HepG2 (cell line): ENCODE results near the gene GPER1. TPM values are rescaled to one million over a fixed set of nuclear protein-coding genes. Genes with fewer than 3 reads are reported as not detected.

Experiments used
- FOXA1 ChIP-seq, 2 experiments: fragments of 450-650 bp in 1 of 2; sonication (generic) in 1 of 2; formaldehyde crosslinking in 1 of 2; IDR thresholded peaks; 2 replicates each; pipeline versions ENCODE4 v1.4.0 to v1.6.1; 2016 to 2020; ENCODE audit warnings: missing genetic modification reagents in 1 of 2
- FOXK1 ChIP-seq: sonication (generic); formaldehyde crosslinking; IDR thresholded peaks from 2 replicates; pipeline ENCODE4 v1.4.0; 2020; ENCODE audit warnings: low read depth, missing genetic modification reagents, borderline replicate concordance
- HES4 ChIP-seq: sonication (generic); formaldehyde crosslinking; IDR thresholded peaks from 2 replicates; pipeline ENCODE4 v1.9.0; 2021; ENCODE audit warnings: mild to moderate bottlenecking, missing genetic modification reagents, borderline replicate concordance
- HNRNPK ChIP-seq: fragments of 200-400 bp; formaldehyde crosslinking; IDR thresholded peaks from 2 replicates; pipeline ENCODE4 v1.6.1; 2018; ENCODE audit warnings: low read length, low read depth, moderate library complexity, mild to moderate bottlenecking; ENCODE audit not compliant: poor library complexity, severe bottlenecking
- HNRNPL ChIP-seq: fragments of 200-400 bp; formaldehyde crosslinking; IDR thresholded peaks from 2 replicates; pipeline ENCODE4 v1.6.1; 2017; ENCODE audit warnings: mild to moderate bottlenecking, low read depth, low read length
- KLF13 ChIP-seq: sonication (generic); formaldehyde crosslinking; IDR thresholded peaks from 2 replicates; pipeline ENCODE4 v1.4.0; 2020; ENCODE audit warnings: mild to moderate bottlenecking, missing genetic modification reagents
- MTA1 ChIP-seq: sonication (generic); formaldehyde crosslinking; IDR thresholded peaks from 2 replicates; pipeline ENCODE4 v1.4.0; 2020; ENCODE audit warnings: missing genetic modification reagents, mild to moderate bottlenecking, borderline replicate concordance
- STAG1 ChIP-seq: sonication (generic); formaldehyde crosslinking; IDR thresholded peaks from 2 replicates; pipeline ENCODE4 v1.4.0; 2020; ENCODE audit warnings: missing genetic modification reagents
- ZBTB38 ChIP-seq: sonication (generic); formaldehyde crosslinking; IDR thresholded peaks from 2 replicates; pipeline ENCODE4 v1.5.1; 2020; ENCODE audit warnings: mild to moderate bottlenecking, missing genetic modification reagents
- ZKSCAN1 ChIP-seq: fragments of 150-350 bp; IDR thresholded peaks from 2 replicates; pipeline ENCODE4 v1.6.1; 2014; ENCODE audit warnings: low read length
- ZNF619 ChIP-seq: sonication (generic); formaldehyde crosslinking; IDR thresholded peaks from 2 replicates; pipeline ENCODE4 v1.4.0; 2020; ENCODE audit warnings: mild to moderate bottlenecking, missing genetic modification reagents
- ZNF768 ChIP-seq: sonication (generic); formaldehyde crosslinking; IDR thresholded peaks from 2 replicates; pipeline ENCODE4 v1.4.0; 2020; ENCODE audit warnings: missing genetic modification reagents
- ZNF816 ChIP-seq: sonication (generic); formaldehyde crosslinking; IDR thresholded peaks from 2 replicates; pipeline ENCODE4 v1.8.0; 2022; ENCODE audit warnings: missing genetic modification reagents, mild to moderate bottlenecking, borderline replicate concordance
- polyA plus RNA-seq, 8 experiments: library from polyadenylated mRNA; depleted of rRNA in 3 of 8; stranded (reverse) in 7 of 8; unstranded in 1 of 8; fragments of >200 nt; fragmentation: Illumina TruSeq in 4 of 8; extraction: Trizol in 4 of 8; gene quantifications; 2 replicates each; pipeline versions ENCODE4 v1.2.1 to v1.2.3, GENCODE V29; 2011 to 2016; ENCODE audit warnings: low read depth in 4 of 8, missing spikeins in 1 of 8, mixed read lengths in 1 of 8; ENCODE audit not compliant: insufficient read depth in 1 of 8
- total RNA-seq, 5 experiments: library from RNA; depleted of rRNA; stranded (reverse); fragments of >200 nt; fragmentation: Illumina TruSeq; extraction: Trizol; gene quantifications; 2 replicates each; pipeline ENCODE4 v1.2.3, GENCODE V29; 2016; ENCODE audit warnings: low read depth in 1 of 5
- TF ChIP-seq, protein P1 (sequence below): sonication (generic); formaldehyde crosslinking; IDR thresholded peaks from 2 replicates; pipeline ENCODE4 v1.4.0; 2020; ENCODE audit warnings: missing genetic modification reagents
- TF ChIP-seq, protein P2 (sequence below), 2 experiments: sonication (generic) in 1 of 2; formaldehyde crosslinking in 1 of 2; IDR thresholded peaks; 2 replicates each; pipeline versions ENCODE4 v1.4.0 to v1.6.1; 2016 to 2020; ENCODE audit warnings: borderline replicate concordance in 1 of 2, low read depth in 1 of 2, mild to moderate bottlenecking in 1 of 2, missing genetic modification reagents in 1 of 2
- TF ChIP-seq, protein P3 (sequence below): sonication (generic); formaldehyde crosslinking; conservative IDR thresholded peaks from 2 replicates; pipeline ENCODE4 v1.8.1; 2023; ENCODE audit warnings: missing genetic modification reagents
- TF ChIP-seq, protein P4 (sequence below): sonication (generic); formaldehyde crosslinking; IDR thresholded peaks from 2 replicates; pipeline ENCODE4 v1.5.0; 2020; ENCODE audit warnings: mild to moderate bottlenecking, missing genetic modification reagents

The GPER1 gene
- total and polyA plus RNA-seq, 2 of the 13 experiments (the other 11 are each of a cell fraction or from before 2014, with no cell fraction given) = 12.7 to 19.7 TPM

DNA sequence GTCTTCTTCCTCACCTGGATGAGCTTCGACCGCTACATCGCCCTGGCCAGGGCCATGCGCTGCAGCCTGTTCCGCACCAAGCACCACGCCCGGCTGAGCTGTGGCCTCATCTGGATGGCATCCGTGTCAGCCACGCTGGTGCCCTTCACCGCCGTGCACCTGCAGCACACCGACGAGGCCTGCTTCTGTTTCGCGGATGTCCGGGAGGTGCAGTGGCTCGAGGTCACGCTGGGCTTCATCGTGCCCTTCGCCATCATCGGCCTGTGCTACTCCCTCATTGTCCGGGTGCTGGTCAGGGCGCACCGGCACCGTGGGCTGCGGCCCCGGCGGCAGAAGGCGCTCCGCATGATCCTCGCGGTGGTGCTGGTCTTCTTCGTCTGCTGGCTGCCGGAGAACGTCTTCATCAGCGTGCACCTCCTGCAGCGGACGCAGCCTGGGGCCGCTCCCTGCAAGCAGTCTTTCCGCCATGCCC, 4.3 kb downstream of the GPER1 start (continued):
- TF ChIP-seq FOXK1 (CRISPR knock-in tag) = no peak
- TF ChIP-seq FOXA1 (IDR thresholded peaks at IDR 0.05) = no peak
- TF ChIP-seq FOXA1 (CRISPR knock-in tag; IDR thresholded peaks at IDR 0.05) = no peak
- TF ChIP-seq, protein P1, sequence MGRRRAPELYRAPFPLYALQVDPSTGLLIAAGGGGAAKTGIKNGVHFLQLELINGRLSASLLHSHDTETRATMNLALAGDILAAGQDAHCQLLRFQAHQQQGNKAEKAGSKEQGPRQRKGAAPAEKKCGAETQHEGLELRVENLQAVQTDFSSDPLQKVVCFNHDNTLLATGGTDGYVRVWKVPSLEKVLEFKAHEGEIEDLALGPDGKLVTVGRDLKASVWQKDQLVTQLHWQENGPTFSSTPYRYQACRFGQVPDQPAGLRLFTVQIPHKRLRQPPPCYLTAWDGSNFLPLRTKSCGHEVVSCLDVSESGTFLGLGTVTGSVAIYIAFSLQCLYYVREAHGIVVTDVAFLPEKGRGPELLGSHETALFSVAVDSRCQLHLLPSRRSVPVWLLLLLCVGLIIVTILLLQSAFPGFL (CRISPR knock-in tag) = no peak
- TF ChIP-seq MTA1 (CRISPR knock-in tag) = peak; percentile 2; the same call in 1 of the 2 replicates
- peak; percentile 94 for TF ChIP-seq ZBTB38 (CRISPR knock-in tag)
- TF ChIP-seq, protein P2, sequence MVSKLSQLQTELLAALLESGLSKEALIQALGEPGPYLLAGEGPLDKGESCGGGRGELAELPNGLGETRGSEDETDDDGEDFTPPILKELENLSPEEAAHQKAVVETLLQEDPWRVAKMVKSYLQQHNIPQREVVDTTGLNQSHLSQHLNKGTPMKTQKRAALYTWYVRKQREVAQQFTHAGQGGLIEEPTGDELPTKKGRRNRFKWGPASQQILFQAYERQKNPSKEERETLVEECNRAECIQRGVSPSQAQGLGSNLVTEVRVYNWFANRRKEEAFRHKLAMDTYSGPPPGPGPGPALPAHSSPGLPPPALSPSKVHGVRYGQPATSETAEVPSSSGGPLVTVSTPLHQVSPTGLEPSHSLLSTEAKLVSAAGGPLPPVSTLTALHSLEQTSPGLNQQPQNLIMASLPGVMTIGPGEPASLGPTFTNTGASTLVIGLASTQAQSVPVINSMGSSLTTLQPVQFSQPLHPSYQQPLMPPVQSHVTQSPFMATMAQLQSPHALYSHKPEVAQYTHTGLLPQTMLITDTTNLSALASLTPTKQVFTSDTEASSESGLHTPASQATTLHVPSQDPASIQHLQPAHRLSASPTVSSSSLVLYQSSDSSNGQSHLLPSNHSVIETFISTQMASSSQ (IDR thresholded peaks at IDR 0.05; ENCODE audit: low read depth) = no peak
- TF ChIP-seq, protein P2 (CRISPR knock-in tag; IDR thresholded peaks at IDR 0.05; ENCODE audit: borderline replicate concordance) = no peak
- no peak for TF ChIP-seq ZKSCAN1
- no peak for TF ChIP-seq STAG1 (CRISPR knock-in tag)
- TF ChIP-seq KLF13 (CRISPR knock-in tag) = 0 out of 2 replicates have a peak, but pooled peaks have one; percentile 23
- no peak for TF ChIP-seq HNRNPK
- TF ChIP-seq ZNF768 (CRISPR knock-in tag) = peak; percentile 20; the same call in 1 of the 2 replicates
- TF ChIP-seq, protein P3, sequence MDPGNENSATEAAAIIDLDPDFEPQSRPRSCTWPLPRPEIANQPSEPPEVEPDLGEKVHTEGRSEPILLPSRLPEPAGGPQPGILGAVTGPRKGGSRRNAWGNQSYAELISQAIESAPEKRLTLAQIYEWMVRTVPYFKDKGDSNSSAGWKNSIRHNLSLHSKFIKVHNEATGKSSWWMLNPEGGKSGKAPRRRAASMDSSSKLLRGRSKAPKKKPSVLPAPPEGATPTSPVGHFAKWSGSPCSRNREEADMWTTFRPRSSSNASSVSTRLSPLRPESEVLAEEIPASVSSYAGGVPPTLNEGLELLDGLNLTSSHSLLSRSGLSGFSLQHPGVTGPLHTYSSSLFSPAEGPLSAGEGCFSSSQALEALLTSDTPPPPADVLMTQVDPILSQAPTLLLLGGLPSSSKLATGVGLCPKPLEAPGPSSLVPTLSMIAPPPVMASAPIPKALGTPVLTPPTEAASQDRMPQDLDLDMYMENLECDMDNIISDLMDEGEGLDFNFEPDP (CRISPR knock-in tag) = no peak
- no peak for TF ChIP-seq HNRNPL
- TF ChIP-seq ZNF619 (CRISPR knock-in tag) = peak; percentile 30; the same call in 1 of the 2 replicates
- no peak for TF ChIP-seq HES4 (CRISPR knock-in tag)
- TF ChIP-seq ZNF816 (CRISPR knock-in tag) = no peak
- TF ChIP-seq, protein P4, sequence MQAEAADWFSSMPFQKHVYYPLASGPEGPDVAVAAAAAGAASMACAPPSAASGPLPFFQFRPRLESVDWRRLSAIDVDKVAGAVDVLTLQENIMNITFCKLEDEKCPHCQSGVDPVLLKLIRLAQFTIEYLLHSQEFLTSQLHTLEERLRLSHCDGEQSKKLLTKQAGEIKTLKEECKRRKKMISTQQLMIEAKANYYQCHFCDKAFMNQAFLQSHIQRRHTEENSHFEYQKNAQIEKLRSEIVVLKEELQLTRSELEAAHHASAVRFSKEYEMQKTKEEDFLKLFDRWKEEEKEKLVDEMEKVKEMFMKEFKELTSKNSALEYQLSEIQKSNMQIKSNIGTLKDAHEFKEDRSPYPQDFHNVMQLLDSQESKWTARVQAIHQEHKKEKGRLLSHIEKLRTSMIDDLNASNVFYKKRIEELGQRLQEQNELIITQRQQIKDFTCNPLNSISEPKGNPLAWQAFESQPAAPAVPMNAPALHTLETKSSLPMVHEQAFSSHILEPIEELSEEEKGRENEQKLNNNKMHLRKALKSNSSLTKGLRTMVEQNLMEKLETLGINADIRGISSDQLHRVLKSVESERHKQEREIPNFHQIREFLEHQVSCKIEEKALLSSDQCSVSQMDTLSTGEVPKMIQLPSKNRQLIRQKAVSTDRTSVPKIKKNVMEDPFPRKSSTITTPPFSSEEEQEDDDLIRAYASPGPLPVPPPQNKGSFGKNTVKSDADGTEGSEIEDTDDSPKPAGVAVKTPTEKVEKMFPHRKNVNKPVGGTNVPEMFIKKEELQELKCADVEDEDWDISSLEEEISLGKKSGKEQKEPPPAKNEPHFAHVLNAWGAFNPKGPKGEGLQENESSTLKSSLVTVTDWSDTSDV (CRISPR knock-in tag) = 0 out of 2 replicates have a peak, but pooled peaks have one; percentile 15
